NAMALWA (cell line): ENCODE results near the gene SKOR1.
A peak's percentile ranks its signal among the peaks of the same experiment; 100 is the strongest.

ENCODE experiments used
- DNase-seq: peaks from one replicate; pipeline ENCODE4 v3.0.0-alpha.2; 2015; ENCODE audit warnings: low spot score

SKOR1 gene

GRCh38 chr15:67824976-67825880, at the start of gene SKOR1:
Gene SKOR1 (plus strand): TSS chr15:67825509. CDS start chr15:67825603, 94 bp downstream.
- DNase-seq: no peak

- DNase-seq: no peak
Measured at GRCh38 chr15:67775998-67776397, 49.3 kb upstream of the SKOR1 start.

- DNase-seq: no peak
Measured at GRCh38 chr15:67776600-67776999, 48.7 kb upstream of the SKOR1 start.

- DNase-seq: no peak
Measured at GRCh38 chr15:67777071-67777470, 48.2 kb upstream of the SKOR1 start.

GRCh38 chr15:67777773-67778172, 47.5 kb upstream of the SKOR1 start:
- no peak for DNase-seq

GRCh38 chr15:67778968-67779548, 46.3 kb upstream of the SKOR1 start:
- DNase-seq: no peak

GRCh38 chr15:67779549-67780111, 45.7 kb upstream of the SKOR1 start:
- no peak for DNase-seq

GRCh38 chr15:67781061-67781460, 44.2 kb upstream of the SKOR1 start:
- no peak for DNase-seq

- DNase-seq: no peak
Measured at GRCh38 chr15:67781907-67782690, 43.2 kb upstream of the SKOR1 start.

GRCh38 chr15:67782691-67782991, 42.7 kb upstream of the SKOR1 start:
- no peak for DNase-seq

GRCh38 chr15:67783303-67783702, 42.0 kb upstream of the SKOR1 start:
- peak; percentile 98 for DNase-seq

- peak; percentile 99 for DNase-seq
Measured at GRCh38 chr15:67784090-67784781, 41.1 kb upstream of the SKOR1 start.

- DNase-seq: no peak
Measured at GRCh38 chr15:67784856-67785430, 40.4 kb upstream of the SKOR1 start.

GRCh38 chr15:67785431-67785830, 39.9 kb upstream of the SKOR1 start:
- DNase-seq: peak; percentile 75

- no peak for DNase-seq
Measured at GRCh38 chr15:67786646-67787045, 38.7 kb upstream of the SKOR1 start.

- no peak for DNase-seq
Measured at GRCh38 chr15:67788986-67789385, 36.3 kb upstream of the SKOR1 start.

GRCh38 chr15:67790610-67791319, 34.5 kb upstream of the SKOR1 start:
- DNase-seq: no peak

GRCh38 chr15:67792250-67792942, 32.9 kb upstream of the SKOR1 start:
- no peak for DNase-seq

GRCh38 chr15:67794832-67795574, 30.3 kb upstream of the SKOR1 start:
- no peak for DNase-seq
